Epithelial cell of proximal tubule (primary cell): ENCODE results near the gene CFAP54. TPM values are rescaled to one million over a fixed set of nuclear protein-coding genes. Genes with fewer than 3 reads are reported as not detected.

Source experiments
- DNase-seq: peaks from one replicate; pipeline ENCODE4 v3.0.0-alpha.2; 2011; ENCODE audit warnings: low read depth
- H3K4me3 ChIP-seq: 2 replicates; pipeline ENCODE4 v1.5.1; 2011; ENCODE audit warnings: low read depth, mild to moderate bottlenecking, low read length
- total RNA-seq: library from RNA; depleted of rRNA; stranded (reverse); fragments of >200 nt; gene quantifications from 2 replicates; pipeline ENCODE4 v1.2.3, GENCODE V29; 2015
- TF ChIP-seq, protein P1 (sequence below): conservative IDR thresholded peaks from 2 replicates; pipeline ENCODE4 v1.5.1; 2012; ENCODE audit warnings: low read depth, mild to moderate bottlenecking, low read length

Gene CFAP54
- total RNA-seq, 1 donor from 2014 or later, result 0.40 TPM

DNA sequence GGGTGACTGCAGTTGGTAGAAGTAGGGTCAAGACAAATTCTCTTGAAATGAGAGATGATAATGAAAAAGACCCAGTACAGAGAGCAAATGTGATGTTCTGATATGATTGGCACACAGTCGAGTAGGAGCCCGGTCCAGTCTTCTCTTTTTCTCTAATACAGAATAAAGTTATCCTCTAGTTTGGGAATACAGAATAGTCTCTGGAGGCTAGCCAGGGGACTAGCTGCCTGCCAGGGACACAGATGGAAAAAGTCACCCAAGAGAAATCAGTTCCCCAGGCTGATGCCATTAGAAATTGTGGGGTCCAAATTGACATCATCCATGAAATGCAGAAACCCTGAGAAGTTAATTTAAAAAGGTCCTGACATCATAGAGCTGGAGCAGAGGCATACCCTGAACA, 240.5 kb downstream of the CFAP54 start:
- DNase-seq, result no peak
- H3K4me3 ChIP-seq, result no peak overlapping the region
- TF ChIP-seq, protein P1, sequence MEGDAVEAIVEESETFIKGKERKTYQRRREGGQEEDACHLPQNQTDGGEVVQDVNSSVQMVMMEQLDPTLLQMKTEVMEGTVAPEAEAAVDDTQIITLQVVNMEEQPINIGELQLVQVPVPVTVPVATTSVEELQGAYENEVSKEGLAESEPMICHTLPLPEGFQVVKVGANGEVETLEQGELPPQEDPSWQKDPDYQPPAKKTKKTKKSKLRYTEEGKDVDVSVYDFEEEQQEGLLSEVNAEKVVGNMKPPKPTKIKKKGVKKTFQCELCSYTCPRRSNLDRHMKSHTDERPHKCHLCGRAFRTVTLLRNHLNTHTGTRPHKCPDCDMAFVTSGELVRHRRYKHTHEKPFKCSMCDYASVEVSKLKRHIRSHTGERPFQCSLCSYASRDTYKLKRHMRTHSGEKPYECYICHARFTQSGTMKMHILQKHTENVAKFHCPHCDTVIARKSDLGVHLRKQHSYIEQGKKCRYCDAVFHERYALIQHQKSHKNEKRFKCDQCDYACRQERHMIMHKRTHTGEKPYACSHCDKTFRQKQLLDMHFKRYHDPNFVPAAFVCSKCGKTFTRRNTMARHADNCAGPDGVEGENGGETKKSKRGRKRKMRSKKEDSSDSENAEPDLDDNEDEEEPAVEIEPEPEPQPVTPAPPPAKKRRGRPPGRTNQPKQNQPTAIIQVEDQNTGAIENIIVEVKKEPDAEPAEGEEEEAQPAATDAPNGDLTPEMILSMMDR, result no peak

DNA sequence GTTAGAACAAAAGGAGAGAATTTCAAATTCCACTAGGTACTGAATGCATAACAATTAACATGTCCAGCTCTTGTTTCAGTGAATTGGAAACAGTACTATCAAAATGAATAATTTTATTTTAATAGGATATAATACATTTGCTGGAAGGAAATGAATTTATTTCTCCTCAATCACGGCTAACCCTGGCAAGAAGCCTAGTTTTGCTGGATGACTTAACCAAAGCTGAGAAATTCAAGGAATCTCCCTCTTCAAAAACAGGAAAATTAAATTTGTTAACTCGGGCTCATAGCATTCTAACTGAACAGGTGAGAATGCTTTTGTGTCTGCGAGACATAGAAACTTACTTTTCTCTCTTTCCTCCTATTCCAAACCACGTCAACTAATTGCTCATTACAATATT, 254.2 kb downstream of the CFAP54 start:
- no peak for DNase-seq
- TF ChIP-seq, protein P1, result no peak
- H3K4me3 ChIP-seq, result no peak overlapping the region

DNA sequence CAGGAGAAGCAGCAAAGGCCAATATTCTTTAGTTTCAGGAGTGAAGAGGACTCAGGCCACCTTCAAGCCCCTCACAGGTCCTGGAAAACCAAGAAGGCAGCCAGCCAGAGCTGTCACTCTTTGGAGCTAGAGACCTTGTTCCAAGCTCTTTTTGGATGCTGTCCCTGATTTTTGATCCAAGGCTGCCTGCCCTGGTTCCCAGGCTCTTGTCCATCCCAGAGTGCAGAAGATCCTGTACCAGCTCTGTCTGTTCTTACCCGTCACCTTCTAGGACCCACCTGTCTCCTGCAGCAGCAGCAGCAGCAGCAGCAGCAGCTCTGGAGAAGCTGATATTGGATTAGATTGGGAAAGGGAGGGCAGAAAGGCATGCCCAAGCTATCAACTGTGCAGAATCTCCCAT, 260.6 kb downstream of the CFAP54 start:
- H3K4me3 ChIP-seq, result no peak overlapping the region
- no peak for DNase-seq
- TF ChIP-seq, protein P1, result no peak

DNA sequence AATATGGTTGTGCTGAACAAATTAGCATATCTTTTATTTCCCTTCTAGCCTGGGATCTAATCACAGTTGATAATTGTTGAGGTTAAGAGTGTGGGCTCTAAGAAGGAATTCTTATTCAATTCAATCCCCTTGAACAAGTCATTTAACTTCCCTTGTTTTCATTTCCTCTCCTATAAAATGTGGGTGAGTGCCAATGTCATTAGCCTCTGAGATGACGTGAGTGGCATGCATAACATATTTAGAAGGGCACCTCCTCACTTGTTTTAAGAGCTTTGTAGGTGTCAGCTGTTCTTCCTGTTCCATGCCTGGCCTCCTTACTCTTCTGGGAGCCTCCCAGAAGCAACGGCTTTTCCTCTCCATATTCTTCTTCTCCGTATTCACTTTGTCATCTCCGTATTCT, 262.2 kb downstream of the CFAP54 start:
- no peak for DNase-seq
- TF ChIP-seq, protein P1, result no peak
- H3K4me3 ChIP-seq, result no peak overlapping the region

DNA sequence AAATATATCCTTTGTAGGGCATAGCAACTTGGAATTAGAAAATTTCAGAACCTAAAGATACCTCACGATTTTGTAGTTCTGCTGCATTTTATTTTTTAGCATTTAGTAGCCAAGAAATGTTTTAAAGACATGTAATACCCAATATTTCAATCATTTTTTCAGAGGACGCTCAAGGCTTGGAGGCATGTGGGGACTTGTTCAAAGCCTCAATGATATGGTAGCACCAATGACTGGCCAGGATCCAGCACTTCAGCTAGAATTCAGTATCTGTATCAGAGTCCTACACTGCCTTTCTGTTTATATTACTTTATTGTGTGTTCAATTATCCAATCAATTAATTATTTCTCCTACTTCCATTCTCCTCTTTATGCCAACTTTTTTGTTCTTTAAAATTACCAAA, 262.8 kb downstream of the CFAP54 start:
- no peak for DNase-seq
- H3K4me3 ChIP-seq, result no peak overlapping the region
- TF ChIP-seq, protein P1, result no peak

DNA sequence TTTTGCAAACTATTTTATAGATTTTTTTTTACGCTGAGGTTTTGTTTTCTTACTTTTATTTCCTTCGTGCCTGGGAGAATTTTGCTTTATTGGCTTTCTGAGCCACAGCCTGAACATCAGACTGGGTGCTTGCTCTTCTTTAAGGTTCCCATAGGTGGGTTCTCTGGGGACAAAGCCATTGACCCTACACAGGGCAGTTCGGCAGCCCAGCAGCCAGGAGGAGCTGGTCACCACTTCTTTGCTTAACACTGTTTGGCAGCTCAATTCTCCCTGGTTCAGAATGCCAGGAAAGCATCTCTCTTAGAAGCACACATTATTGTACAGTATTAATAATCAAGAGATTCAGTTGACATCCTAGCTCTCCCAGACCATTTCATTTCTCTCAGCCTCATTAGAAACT, 276.9 kb downstream of the CFAP54 start:
- TF ChIP-seq, protein P1, result peak; percentile 8
- H3K4me3 ChIP-seq, result no peak overlapping the region
- DNase-seq, result no peak

DNA sequence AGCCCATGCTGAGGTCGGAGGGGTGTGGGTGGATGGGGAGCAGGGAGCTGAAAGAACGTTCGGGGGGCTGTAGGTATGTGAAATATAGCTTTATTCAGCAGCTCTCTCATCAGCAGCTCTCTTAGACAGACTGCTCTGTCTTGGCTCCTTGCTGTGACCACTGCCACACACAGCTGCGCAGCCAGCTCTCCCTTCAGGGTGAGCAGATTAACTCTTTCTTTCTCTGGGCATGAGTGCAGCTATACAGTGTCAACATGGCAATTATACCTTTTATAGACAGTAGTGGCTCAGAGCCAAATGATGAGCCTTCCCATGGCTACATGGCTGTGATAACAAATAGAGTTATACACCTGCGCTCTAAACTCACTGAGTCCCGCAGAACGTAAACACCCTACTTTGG, 280.0 kb downstream of the CFAP54 start:
- DNase-seq, result no peak
- TF ChIP-seq, protein P1, result no peak
- no peak overlapping the region for H3K4me3 ChIP-seq
